HepG2 (cell line): ENCODE results near the gene SPRYD3. TPM values are rescaled to one million over a fixed set of nuclear protein-coding genes. Genes with fewer than 3 reads are reported as not detected.
A peak's percentile ranks its signal among the peaks of the same experiment; 100 is the strongest.

ENCODE experiments used
- AGO2 ChIP-seq: fragments of 200-400 bp; formaldehyde crosslinking; optimal IDR thresholded peaks from 2 replicates; pipeline ENCODE3; 2017; ENCODE audit warnings: mild to moderate bottlenecking, low read depth, low read length, moderate library complexity
- AHDC1 ChIP-seq: sonication (generic); formaldehyde crosslinking; IDR thresholded peaks from 2 replicates; pipeline ENCODE4 v1.5.1; 2020; ENCODE audit warnings: mild to moderate bottlenecking, missing genetic modification reagents, borderline replicate concordance
- CC2D1A ChIP-seq: sonication (generic); formaldehyde crosslinking; IDR thresholded peaks from 2 replicates; pipeline ENCODE4 v1.8.1; 2023; ENCODE audit warnings: mild to moderate bottlenecking, missing genetic modification reagents
- GABPA ChIP-seq, 2 experiments: IDR thresholded peaks; 2 replicates each; pipeline ENCODE4 v1.6.1; 2011 to 2016; ENCODE audit warnings: low read depth in 2 of 2, low read length in 1 of 2, missing biosample characterization in 1 of 2, missing genetic modification characterization in 1 of 2
- GPN1 ChIP-seq: sonication (generic); formaldehyde crosslinking; IDR thresholded peaks from 2 replicates; pipeline ENCODE4 v1.5.1; 2020; ENCODE audit warnings: missing genetic modification reagents, borderline replicate concordance
- JUND ChIP-seq: sonication (generic); formaldehyde crosslinking; IDR thresholded peaks from 2 replicates; pipeline ENCODE4 v1.8.0; 2022; ENCODE audit warnings: mild to moderate bottlenecking, missing genetic modification reagents
- KAT7 ChIP-seq: IDR thresholded peaks from 2 replicates; pipeline ENCODE4 v1.6.1; 2018; ENCODE audit warnings: borderline replicate concordance, missing compliant biosample characterization
- MIER3 ChIP-seq: IDR thresholded peaks from 2 replicates; pipeline ENCODE4 v1.6.1; 2016; ENCODE audit warnings: missing compliant biosample characterization, borderline replicate concordance
- ONECUT2 ChIP-seq: sonication (generic); formaldehyde crosslinking; IDR thresholded peaks from 2 replicates; pipeline ENCODE4 v1.4.0; 2020; ENCODE audit warnings: missing genetic modification reagents
- PAF1 ChIP-seq: IDR thresholded peaks from 2 replicates; pipeline ENCODE4 v1.6.1; 2016; ENCODE audit warnings: missing genetic modification reagents, missing compliant biosample characterization
- ZFAT ChIP-seq: sonication (generic); formaldehyde crosslinking; conservative IDR thresholded peaks from 2 replicates; pipeline ENCODE4 v1.8.1; 2023; ENCODE audit warnings: missing genetic modification reagents, inconsistent platforms
- ZFP90 ChIP-seq: sonication (generic); formaldehyde crosslinking; IDR thresholded peaks from 2 replicates; pipeline ENCODE4 v1.8.0; 2022; ENCODE audit warnings: missing genetic modification reagents, mild to moderate bottlenecking, inconsistent platforms, borderline replicate concordance
- ZMAT5 ChIP-seq: sonication (generic); formaldehyde crosslinking; IDR thresholded peaks from 2 replicates; pipeline ENCODE4 v1.5.0; 2020; ENCODE audit warnings: mild to moderate bottlenecking, low read depth, missing genetic modification reagents, borderline replicate concordance
- ZNF232 ChIP-seq: sonication (generic); formaldehyde crosslinking; IDR thresholded peaks from 2 replicates; pipeline ENCODE4 v1.4.0; 2020; ENCODE audit warnings: missing genetic modification reagents, borderline replicate concordance
- ZNF557 ChIP-seq: sonication (generic); formaldehyde crosslinking; IDR thresholded peaks from 2 replicates; pipeline ENCODE4 v1.4.0; 2020; ENCODE audit warnings: missing genetic modification reagents
- ZNF598 ChIP-seq: sonication (generic); formaldehyde crosslinking; IDR thresholded peaks from 2 replicates; pipeline ENCODE4 v1.5.1; 2020; ENCODE audit warnings: mild to moderate bottlenecking, missing genetic modification reagents, borderline replicate concordance
- ZNF720 ChIP-seq: sonication (generic); formaldehyde crosslinking; IDR thresholded peaks from 2 replicates; pipeline ENCODE4 v1.4.0; 2020; ENCODE audit warnings: missing genetic modification reagents
- ZNF766 ChIP-seq: sonication (generic); formaldehyde crosslinking; IDR thresholded peaks from 2 replicates; pipeline ENCODE4 v1.5.0; 2020; ENCODE audit warnings: missing genetic modification reagents, borderline replicate concordance
- polyA plus RNA-seq, 8 experiments: library from polyadenylated mRNA; depleted of rRNA in 3 of 8; stranded (reverse) in 7 of 8; unstranded in 1 of 8; fragments of >200 nt; fragmentation: Illumina TruSeq in 4 of 8; extraction: Trizol in 4 of 8; gene quantifications; 2 replicates each; pipeline versions ENCODE4 v1.2.1 to v1.2.3, GENCODE V29; 2011 to 2016; ENCODE audit warnings: low read depth in 4 of 8, missing spikeins in 1 of 8, mixed read lengths in 1 of 8; ENCODE audit not compliant: insufficient read depth in 1 of 8
- total RNA-seq, 5 experiments: library from RNA; depleted of rRNA; stranded (reverse); fragments of >200 nt; fragmentation: Illumina TruSeq; extraction: Trizol; gene quantifications; 2 replicates each; pipeline ENCODE4 v1.2.3, GENCODE V29; 2016; ENCODE audit warnings: low read depth in 1 of 5
- TF ChIP-seq, protein P1 (sequence below): sonication (generic); formaldehyde crosslinking; conservative IDR thresholded peaks from 2 replicates; pipeline ENCODE4 v1.4.0; 2020; ENCODE audit warnings: mild to moderate bottlenecking, missing genetic modification reagents, moderate library complexity

Gene SPRYD3
- total and polyA plus RNA-seq, 2 of the 13 experiments (the other 11 are each of a cell fraction or from before 2014, with no cell fraction given): 9.0 to 9.2 TPM

- TF ChIP-seq AHDC1 (CRISPR knock-in tag): no peak
- no peak for TF ChIP-seq ZMAT5 (CRISPR knock-in tag)
- TF ChIP-seq ZNF720 (CRISPR knock-in tag): no peak
- TF ChIP-seq ZNF557 (CRISPR knock-in tag): no peak
- TF ChIP-seq ONECUT2 (CRISPR knock-in tag): no peak
- TF ChIP-seq CC2D1A (CRISPR knock-in tag): no peak
- TF ChIP-seq, protein P1, sequence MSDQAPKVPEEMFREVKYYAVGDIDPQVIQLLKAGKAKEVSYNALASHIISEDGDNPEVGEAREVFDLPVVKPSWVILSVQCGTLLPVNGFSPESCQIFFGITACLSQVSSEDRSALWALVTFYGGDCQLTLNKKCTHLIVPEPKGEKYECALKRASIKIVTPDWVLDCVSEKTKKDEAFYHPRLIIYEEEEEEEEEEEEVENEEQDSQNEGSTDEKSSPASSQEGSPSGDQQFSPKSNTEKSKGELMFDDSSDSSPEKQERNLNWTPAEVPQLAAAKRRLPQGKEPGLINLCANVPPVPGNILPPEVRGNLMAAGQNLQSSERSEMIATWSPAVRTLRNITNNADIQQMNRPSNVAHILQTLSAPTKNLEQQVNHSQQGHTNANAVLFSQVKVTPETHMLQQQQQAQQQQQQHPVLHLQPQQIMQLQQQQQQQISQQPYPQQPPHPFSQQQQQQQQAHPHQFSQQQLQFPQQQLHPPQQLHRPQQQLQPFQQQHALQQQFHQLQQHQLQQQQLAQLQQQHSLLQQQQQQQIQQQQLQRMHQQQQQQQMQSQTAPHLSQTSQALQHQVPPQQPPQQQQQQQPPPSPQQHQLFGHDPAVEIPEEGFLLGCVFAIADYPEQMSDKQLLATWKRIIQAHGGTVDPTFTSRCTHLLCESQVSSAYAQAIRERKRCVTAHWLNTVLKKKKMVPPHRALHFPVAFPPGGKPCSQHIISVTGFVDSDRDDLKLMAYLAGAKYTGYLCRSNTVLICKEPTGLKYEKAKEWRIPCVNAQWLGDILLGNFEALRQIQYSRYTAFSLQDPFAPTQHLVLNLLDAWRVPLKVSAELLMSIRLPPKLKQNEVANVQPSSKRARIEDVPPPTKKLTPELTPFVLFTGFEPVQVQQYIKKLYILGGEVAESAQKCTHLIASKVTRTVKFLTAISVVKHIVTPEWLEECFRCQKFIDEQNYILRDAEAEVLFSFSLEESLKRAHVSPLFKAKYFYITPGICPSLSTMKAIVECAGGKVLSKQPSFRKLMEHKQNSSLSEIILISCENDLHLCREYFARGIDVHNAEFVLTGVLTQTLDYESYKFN (CRISPR knock-in tag): peak; percentile 56
- TF ChIP-seq AGO2: no peak
- no peak for TF ChIP-seq ZFAT
- no peak for TF ChIP-seq ZNF766 (CRISPR knock-in tag)
- TF ChIP-seq MIER3 (CRISPR knock-in tag): 0 out of 2 replicates have a peak, but pooled peaks have one; percentile 46
- TF ChIP-seq PAF1 (CRISPR knock-in tag): no peak
- TF ChIP-seq GPN1 (CRISPR knock-in tag): no peak
- no peak for TF ChIP-seq GABPA (IDR thresholded peaks at IDR 0.05; ENCODE audit: low read depth, low read length)
- TF ChIP-seq GABPA (CRISPR knock-in tag; IDR thresholded peaks at IDR 0.05; ENCODE audit: low read depth): no peak
- TF ChIP-seq KAT7 (CRISPR knock-in tag): no peak
- no peak for TF ChIP-seq JUND
- no peak for TF ChIP-seq ZNF232 (CRISPR knock-in tag)
- TF ChIP-seq ZNF598 (CRISPR knock-in tag): no peak
- TF ChIP-seq ZFP90: no peak
Measured at GRCh38 chr12:53053218-53054111, 25.7 kb downstream of the SPRYD3 start (continued).
